ENCODE measurements around the gene CXorf38.

Gene CXorf38

GRCh38 chrX:40647307-40648197 lies at the start of gene CXorf38:
Gene CXorf38 (minus strand): TSS chrX:40647561. CDS start chrX:40647520, 41 bp downstream.
- peak; percentile 64 for DNase-seq

- no peak for DNase-seq
These were observed 47.4 kb upstream of the CXorf38 start for GRCh38 chrX:40694802-40695201.

- no peak for DNase-seq
These were observed 41.6 kb upstream of the CXorf38 start for GRCh38 chrX:40688929-40689328.

GRCh38 chrX:40687169-40687568 lies 39.8 kb upstream of the CXorf38 start:
- DNase-seq, result no peak

GRCh38 chrX:40685362-40685918 lies 38.1 kb upstream of the CXorf38 start:
- DNase-seq, result no peak

GRCh38 chrX:40684092-40684491 lies 36.7 kb upstream of the CXorf38 start:
- no peak for DNase-seq

- DNase-seq, result no peak
These were observed 35.9 kb upstream of the CXorf38 start for GRCh38 chrX:40683245-40683644.

- DNase-seq, result no peak
These were observed 23.8 kb upstream of the CXorf38 start for GRCh38 chrX:40671126-40671525.

GRCh38 chrX:40663880-40664630 lies 16.7 kb upstream of the CXorf38 start:
- DNase-seq, result no peak

- no peak for DNase-seq
These were observed 15.8 kb upstream of the CXorf38 start for GRCh38 chrX:40663078-40663740.

- no peak for DNase-seq
These were observed 14.1 kb upstream of the CXorf38 start for GRCh38 chrX:40661489-40661888.

GRCh38 chrX:40660381-40660780 lies 13.0 kb upstream of the CXorf38 start:
- DNase-seq, result no peak

GRCh38 chrX:40653535-40653934 lies 6.2 kb upstream of the CXorf38 start:
- DNase-seq, result no peak

GRCh38 chrX:40652664-40653063 lies 5.3 kb upstream of the CXorf38 start:
- no peak for DNase-seq

- DNase-seq, result peak; percentile 7
These were observed 4.4 kb upstream of the CXorf38 start for GRCh38 chrX:40651620-40652223.

GRCh38 chrX:40646489-40647306 lies 663 bp downstream of the CXorf38 start:
- DNase-seq, result no peak

GRCh38 chrX:40644821-40645358 lies 2.5 kb downstream of the CXorf38 start:
- DNase-seq, result no peak

- DNase-seq, result no peak
These were observed 3.2 kb downstream of the CXorf38 start for GRCh38 chrX:40644176-40644575.

GRCh38 chrX:40637687-40638086 lies 9.7 kb downstream of the CXorf38 start:
- no peak for DNase-seq

GRCh38 chrX:40632199-40632598 lies 15.2 kb downstream of the CXorf38 start:
- DNase-seq, result no peak

- DNase-seq, result no peak
These were observed 18.9 kb downstream of the CXorf38 start for GRCh38 chrX:40628506-40628905.

- DNase-seq, result no peak
These were observed 22.1 kb downstream of the CXorf38 start for GRCh38 chrX:40625294-40625693.

All from NCI-H510A (cell line).